Fibroblast of villous mesenchyme (primary cell): ENCODE results near the gene CEBPG. TPM values are rescaled to one million over a fixed set of nuclear protein-coding genes. Genes with fewer than 3 reads are reported as not detected.

Experiments
- DNase-seq: peaks from one replicate; pipeline ENCODE4 v3.0.0-alpha.2; 2010; ENCODE audit warnings: low read depth
- H3K4me3 ChIP-seq: 2 replicates; pipeline ENCODE4 v1.5.1; 2011; ENCODE audit warnings: low read depth, mild to moderate bottlenecking, low read length
- total RNA-seq: library from RNA; depleted of rRNA; stranded (reverse); fragments of >200 nt; gene quantifications from 2 replicates; pipeline ENCODE4 v1.2.3, GENCODE V29; 2012
- TF ChIP-seq, protein P1 (sequence below): IDR thresholded peaks from 2 replicates; pipeline ENCODE4 v1.5.1; 2012; ENCODE audit warnings: low read depth, mild to moderate bottlenecking, low read length; ENCODE audit not compliant: insufficient read depth

The CEBPG gene
- total RNA-seq, 1 donor, result 22.0 TPM

DNA sequence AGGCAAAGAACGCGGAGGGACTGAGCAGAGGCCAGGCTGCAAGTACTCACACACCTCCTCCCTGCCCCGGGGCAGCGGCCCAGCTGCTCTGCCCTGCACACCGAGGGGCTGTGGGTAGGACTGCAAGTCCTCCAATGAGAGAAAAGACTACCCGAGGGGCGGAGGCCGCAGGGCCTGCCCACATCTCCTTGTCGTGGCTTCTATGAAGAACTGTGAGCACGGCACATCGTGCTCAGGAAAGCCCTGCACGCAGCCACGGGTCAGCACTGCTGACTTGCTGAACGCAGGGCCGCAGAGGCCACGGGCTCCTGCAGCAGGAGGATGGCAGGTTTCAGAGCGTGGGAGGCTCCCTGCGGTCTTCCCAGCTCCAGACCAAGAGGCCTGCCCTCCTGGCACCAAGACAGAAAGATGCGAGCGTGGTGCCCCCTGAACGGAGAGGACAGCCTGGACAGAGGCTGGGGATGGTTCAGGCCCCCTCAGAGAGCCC is 37.4 kb downstream of the CEBPG start:
- H3K4me3 ChIP-seq, result no peak overlapping the region
- TF ChIP-seq, protein P1, sequence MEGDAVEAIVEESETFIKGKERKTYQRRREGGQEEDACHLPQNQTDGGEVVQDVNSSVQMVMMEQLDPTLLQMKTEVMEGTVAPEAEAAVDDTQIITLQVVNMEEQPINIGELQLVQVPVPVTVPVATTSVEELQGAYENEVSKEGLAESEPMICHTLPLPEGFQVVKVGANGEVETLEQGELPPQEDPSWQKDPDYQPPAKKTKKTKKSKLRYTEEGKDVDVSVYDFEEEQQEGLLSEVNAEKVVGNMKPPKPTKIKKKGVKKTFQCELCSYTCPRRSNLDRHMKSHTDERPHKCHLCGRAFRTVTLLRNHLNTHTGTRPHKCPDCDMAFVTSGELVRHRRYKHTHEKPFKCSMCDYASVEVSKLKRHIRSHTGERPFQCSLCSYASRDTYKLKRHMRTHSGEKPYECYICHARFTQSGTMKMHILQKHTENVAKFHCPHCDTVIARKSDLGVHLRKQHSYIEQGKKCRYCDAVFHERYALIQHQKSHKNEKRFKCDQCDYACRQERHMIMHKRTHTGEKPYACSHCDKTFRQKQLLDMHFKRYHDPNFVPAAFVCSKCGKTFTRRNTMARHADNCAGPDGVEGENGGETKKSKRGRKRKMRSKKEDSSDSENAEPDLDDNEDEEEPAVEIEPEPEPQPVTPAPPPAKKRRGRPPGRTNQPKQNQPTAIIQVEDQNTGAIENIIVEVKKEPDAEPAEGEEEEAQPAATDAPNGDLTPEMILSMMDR, result no peak
- no peak for DNase-seq

DNA sequence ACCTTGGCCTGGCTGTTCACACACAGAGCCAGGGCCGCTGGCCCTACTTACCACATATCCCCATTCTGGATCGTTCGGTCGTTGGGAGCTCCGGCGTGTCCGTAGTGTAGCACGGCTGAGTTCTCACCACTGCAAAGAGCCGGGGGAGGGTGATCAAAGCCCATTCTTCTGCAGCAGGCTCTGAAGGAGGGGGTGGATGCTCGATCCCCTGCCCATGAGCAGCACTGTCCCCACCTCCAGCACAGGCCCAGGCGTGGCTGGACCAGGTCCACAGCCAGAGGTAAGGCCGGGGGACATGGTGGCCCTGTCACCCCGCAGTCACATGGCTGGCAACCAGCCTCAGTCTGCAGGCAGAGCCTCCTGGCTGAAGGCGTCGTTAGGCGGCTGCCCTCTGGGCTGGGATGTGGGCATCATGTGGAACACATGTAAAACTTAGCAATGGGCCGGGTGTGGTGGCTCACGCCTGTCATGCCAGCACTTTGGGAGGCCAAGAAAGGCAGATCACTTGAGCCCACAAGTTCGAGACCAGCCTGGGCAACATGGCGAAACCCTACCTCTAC is 38.2 kb downstream of the CEBPG start:
- TF ChIP-seq, protein P1, result no peak
- H3K4me3 ChIP-seq, result no peak overlapping the region
- no peak for DNase-seq

GRCh38 chr19:33412601-33413425 is 39.3 kb downstream of the CEBPG start:
- no peak overlapping the region for H3K4me3 ChIP-seq
- DNase-seq, result no peak
- TF ChIP-seq, protein P1, result no peak

DNA sequence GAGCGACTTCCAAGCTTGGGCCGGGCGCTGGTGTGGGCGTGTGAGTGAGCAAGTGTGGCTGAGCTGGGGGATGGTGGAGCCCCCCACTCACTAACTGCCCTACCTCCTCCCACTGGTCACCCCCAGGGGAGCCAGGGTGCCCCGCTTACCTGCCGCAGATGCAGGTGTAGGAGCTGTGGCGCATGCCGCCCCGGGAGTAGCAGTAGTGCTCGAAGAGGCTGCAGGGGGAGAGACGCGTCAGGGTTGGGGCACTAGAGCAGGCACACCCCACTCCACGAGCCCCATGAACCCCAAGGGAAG is 39.9 kb downstream of the CEBPG start:
- DNase-seq, result no peak
- no peak overlapping the region for H3K4me3 ChIP-seq
- TF ChIP-seq, protein P1, result no peak

DNA sequence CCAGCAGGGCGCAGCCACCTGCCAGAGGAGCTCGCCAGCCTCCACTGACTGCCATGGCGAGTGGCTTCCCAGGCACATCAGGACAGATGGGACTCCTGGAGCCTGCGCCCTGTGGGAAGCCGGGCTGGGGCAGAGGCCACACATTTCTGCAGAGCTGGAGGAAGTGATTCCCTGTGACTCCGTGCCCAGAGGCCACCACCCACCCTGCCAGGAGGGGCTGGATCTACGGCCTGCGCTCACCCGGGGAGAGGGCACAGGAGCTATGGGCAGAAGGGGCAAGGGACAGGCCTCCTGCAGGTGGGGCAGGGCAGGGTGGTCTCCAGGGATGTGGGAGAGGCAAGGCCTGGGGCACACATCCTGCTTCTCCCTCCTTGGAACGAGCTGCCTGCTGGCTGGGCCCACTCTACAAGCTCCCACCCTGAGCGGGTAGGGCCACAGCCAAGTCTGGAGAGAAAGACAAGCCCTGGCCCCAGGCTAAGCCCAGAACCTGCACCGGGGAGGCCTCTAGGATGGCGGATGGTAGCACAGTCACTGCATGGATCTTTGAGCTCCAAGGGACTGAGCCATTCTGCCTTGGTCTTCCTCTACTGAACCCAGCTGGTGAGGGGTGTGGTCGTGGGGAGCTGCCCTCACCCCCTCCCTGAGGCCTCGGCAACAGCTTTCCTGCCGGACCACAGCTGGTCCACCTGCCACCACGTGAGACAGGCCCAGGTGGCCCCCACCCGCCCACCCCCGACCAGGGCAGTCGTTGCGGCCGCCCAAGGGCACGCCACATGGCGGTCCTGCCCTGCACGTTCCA is 40.6 kb downstream of the CEBPG start:
- no peak for DNase-seq
- no peak overlapping the region for H3K4me3 ChIP-seq
- TF ChIP-seq, protein P1, result no peak

DNA sequence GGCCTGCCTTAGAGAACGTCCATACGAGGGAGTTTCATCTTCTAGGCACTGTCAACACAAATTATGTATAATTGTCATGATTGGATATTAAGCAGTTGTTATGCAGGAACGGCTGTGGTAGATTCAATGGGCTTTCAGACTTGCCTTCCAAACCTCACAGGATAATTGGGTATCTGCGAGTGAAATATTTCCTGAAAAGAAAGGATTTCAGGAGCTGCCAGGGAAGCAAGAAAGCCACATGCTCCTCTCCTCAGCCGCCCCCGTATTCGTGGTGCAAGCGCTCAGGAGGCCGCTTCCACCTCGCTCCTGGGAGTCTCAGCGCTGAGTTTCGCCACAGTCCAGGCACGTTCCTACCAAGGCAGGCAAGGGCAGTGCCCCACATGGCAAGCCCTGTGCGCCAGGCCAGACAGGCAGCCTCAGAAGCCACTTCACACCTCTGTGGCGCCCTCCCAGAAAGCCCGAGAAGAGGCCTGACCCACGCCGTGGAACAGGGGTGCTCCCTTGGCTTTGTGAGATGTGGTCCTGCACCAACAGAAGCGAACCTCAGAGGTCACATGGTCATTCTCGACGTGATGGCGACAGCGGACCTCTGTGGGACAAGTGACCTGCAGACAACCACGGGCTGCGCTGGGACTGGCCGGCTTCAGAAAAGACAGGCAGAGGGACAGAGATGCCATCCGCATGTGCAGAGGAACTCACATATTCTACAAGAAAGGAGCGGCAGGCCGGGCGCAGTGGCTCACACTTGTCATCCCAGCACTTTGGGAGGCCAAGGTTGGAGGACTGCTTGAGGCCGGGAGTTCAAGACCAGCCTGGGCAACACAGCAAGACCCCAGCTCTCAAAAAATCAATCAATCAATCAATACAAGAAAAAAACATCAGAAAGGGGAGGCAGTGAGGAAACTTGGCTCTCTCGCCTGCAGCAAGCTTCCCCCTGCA is 41.4 kb downstream of the CEBPG start:
- TF ChIP-seq, protein P1, result no peak
- H3K4me3 ChIP-seq, result no peak overlapping the region
- no peak for DNase-seq
